HG03025 (cell line): ENCODE data around the gene NREP.

Source experiments
- ATAC-seq: cut with Tn5 transposase; IDR thresholded peaks from one replicate; pipeline ENCODE4 v1.9.1; 2021; ENCODE audit warnings: mild to moderate bottlenecking, moderate library complexity; ENCODE audit not compliant: unreplicated experiment, low FRiP score

The NREP gene

GRCh38 chr5:111756581-111757354 lies at the start of gene NREP:
Gene NREP, minus strand, starts transcription at chr5:111757194. Its CDS starts 1,422 bp downstream, at chr5:111755772.
- no peak for ATAC-seq

GRCh38 chr5:111806753-111807152 lies 49.8 kb upstream of the NREP start:
- no peak for ATAC-seq

GRCh38 chr5:111806156-111806555 lies 49.2 kb upstream of the NREP start:
- no peak for ATAC-seq

GRCh38 chr5:111805071-111805470 lies 48.1 kb upstream of the NREP start:
- no peak for ATAC-seq

GRCh38 chr5:111800351-111800750 lies 43.4 kb upstream of the NREP start:
- ATAC-seq, result no peak

- ATAC-seq, result no peak
Observed at GRCh38 chr5:111795142-111795541, 38.1 kb upstream of the NREP start.

- no peak for ATAC-seq
Observed at GRCh38 chr5:111792471-111793058, 35.6 kb upstream of the NREP start.

GRCh38 chr5:111790295-111790694 lies 33.3 kb upstream of the NREP start:
- no peak for ATAC-seq

- no peak for ATAC-seq
Observed at GRCh38 chr5:111787006-111787405, 30.0 kb upstream of the NREP start.

- no peak for ATAC-seq
Observed at GRCh38 chr5:111784491-111785181, 27.6 kb upstream of the NREP start.

- no peak for ATAC-seq
Observed at GRCh38 chr5:111783537-111783936, 26.5 kb upstream of the NREP start.

GRCh38 chr5:111782216-111782615 lies 25.2 kb upstream of the NREP start:
- ATAC-seq, result no peak

GRCh38 chr5:111781200-111781599 lies 24.2 kb upstream of the NREP start:
- ATAC-seq, result no peak

GRCh38 chr5:111779922-111780292 lies 22.9 kb upstream of the NREP start:
- no peak for ATAC-seq

- ATAC-seq, result no peak
Observed at GRCh38 chr5:111779260-111779921, 22.4 kb upstream of the NREP start.

GRCh38 chr5:111776913-111777781 lies 20.2 kb upstream of the NREP start:
- ATAC-seq, result no peak

GRCh38 chr5:111775224-111775623 lies 18.2 kb upstream of the NREP start:
- ATAC-seq, result no peak

GRCh38 chr5:111774525-111774924 lies 17.5 kb upstream of the NREP start:
- ATAC-seq, result no peak

- ATAC-seq, result no peak
Observed at GRCh38 chr5:111772456-111773122, 15.6 kb upstream of the NREP start.

- no peak for ATAC-seq
Observed at GRCh38 chr5:111769541-111769940, 12.5 kb upstream of the NREP start.
